GM18502 (cell line): ENCODE data around the gene DNAH6.
"Not testable (repeated sequence)": the region's sequence is repeated elsewhere in the genome, so short reads cannot be mapped to it uniquely, and the experiment has no call there.

ENCODE experiments used
- ATAC-seq: cut with Tn5 transposase; IDR thresholded peaks from one replicate; pipeline ENCODE4 v1.9.1; 2021; ENCODE audit warnings: mild to moderate bottlenecking; ENCODE audit not compliant: unreplicated experiment, poor library complexity

Gene DNAH6

GRCh38 chr2:84496386-84496785 lies 19.9 kb upstream of the DNAH6 start:
- no peak for ATAC-seq

GRCh38 chr2:84497285-84497684 lies 19.0 kb upstream of the DNAH6 start:
- no peak for ATAC-seq

DNA sequence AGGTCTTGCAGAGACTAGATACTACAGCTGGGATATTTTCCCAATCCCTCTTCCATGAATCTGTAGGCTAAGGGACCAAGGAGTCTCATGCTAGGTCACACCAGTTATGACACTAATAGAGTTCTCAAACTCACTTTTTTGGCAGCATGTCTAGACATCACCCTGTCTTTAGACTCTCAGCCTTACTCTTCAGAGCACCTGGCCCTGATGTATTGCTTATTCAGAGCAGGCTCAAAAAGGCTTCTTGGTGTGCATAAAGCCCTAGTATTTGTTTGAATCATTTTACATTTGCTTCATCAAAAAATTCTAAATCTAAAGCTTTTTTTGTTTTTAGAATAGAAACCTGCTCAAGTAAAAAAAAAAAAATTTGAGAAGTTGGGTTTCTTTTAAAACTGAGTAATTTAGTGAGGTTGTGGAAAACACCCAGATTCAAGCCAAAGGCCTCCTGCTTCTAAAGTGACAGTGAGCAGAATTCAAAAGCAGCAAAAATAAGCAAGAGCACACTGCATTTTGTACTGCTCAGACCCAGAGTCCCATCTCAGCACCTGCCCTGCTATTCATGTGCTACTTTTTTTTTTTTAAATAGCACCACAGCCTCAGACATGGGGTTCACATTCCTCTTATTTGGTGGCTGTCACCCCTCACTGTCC lies 18.0 kb upstream of the DNAH6 start:
- no peak for ATAC-seq

- not testable (repeated sequence) for ATAC-seq
Observed at GRCh38 chr2:84511024-84511423, 5.3 kb upstream of the DNAH6 start.

GRCh38 chr2:84515788-84516187 lies 510 bp upstream of the DNAH6 start:
- no peak for ATAC-seq

DNA sequence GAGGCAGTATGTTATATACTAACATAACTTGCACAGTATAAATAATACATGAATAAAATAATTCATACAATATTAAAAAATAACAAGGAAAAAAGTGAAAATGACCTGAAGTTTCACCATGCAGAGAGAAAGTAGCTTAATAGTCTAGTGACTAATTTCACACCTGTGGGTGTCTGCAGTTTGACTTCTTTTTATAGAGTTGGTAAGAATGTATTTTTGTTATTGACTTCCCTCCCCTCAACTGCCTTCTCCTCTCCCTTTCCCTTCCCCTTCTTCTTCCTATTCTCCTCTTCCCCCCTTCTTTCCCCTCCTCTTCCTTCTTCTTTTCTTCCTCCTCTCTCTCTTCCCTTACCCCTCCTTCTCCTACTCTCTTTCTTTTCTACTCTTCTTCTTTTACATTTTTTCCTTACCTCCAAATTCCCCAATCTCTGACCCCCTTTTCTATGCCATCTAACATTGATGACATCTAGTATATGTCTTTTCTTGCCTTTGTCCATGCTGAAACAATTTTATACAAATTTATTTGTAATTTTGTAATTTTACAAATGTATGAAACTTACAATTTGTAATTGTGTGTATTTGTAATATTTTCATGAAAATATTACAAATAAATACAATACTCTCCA lies 3.1 kb downstream of the DNAH6 start:
- no peak for ATAC-seq

DNA sequence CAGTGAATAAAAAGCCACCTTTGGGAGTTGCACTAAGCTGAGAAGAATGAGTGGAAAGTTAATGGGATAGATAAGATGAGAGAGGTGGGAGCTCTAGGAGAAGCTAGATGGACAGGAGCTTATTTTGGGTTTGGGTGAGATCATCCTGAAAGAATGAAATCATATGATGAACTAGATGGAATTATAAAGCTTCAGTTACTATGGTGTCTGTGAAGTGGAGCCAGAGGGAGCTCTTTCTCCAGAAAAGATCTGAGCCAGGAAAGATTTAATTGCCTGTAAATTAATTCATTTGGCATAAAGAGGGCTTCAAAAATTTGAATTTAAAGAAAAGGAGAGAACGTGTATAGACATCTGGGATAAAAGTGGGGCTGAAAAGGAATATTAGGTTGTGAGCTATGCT lies 10.3 kb downstream of the DNAH6 start:
- ATAC-seq, result no peak

DNA sequence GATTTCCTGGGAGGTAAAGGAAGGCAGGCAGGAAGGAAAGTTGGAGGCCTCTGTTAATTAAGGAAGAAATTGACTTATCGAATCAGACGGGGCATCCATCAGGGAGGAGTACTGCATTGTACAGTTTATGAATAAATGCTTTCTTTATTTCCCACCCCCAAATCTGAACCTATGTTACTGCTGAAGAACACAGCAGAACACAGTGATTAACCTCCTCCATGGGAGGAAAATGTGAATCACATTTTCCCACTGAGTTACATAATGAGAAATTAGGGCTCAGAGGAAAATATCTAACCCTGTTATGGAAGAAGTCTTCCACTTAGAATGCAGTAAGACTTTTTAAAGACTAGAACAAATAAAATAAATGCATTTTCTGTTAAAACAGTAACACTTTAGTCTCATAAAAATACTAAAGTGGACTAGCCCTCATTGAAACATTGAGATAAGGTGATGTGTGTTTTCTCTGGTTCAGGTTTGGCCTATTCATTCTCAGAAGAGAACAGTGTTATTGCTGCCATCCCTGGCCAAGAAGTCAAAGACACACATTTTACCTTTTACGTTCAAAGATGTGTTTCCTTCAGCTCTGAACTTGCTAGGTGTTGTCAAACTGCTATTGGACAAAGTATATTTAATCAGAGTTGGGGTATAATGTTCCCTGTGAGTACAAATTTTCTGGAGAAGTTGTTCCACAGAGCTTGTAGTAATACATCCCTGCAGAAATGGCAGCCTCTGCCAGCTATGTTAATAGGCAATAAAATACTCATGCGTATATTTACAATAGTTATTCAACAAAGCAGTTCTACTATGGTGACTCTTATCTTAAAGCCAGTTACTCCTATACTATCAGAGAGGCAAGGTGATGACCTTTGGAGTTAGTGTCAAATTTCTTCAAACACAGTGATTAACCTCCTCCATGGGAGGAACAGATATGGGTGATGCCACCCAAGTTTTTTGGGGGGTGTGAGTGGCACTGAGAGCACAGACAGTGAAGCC lies 11.1 kb downstream of the DNAH6 start:
- no peak for ATAC-seq

DNA sequence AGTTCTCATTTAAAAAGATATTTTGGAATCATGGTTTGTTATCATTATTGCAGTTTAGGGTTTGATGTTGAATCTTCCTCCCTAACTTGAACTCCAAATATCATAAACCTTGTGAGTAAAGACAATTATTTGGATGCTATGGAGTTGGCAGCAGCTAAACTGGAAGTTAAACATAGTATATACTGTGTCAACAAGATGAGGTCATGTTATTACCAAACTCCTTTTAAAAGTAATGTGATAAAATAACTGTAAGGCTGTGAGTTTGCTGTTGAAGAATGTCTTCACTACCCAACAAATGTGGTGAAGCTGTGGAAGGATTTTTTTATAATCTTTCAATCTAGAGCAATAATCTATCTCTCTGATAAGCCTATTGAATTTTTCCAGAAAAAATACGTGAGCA lies 16.0 kb downstream of the DNAH6 start:
- ATAC-seq, result no peak

- ATAC-seq, result no peak
Observed at GRCh38 chr2:84534225-84534624, 17.9 kb downstream of the DNAH6 start.

DNA sequence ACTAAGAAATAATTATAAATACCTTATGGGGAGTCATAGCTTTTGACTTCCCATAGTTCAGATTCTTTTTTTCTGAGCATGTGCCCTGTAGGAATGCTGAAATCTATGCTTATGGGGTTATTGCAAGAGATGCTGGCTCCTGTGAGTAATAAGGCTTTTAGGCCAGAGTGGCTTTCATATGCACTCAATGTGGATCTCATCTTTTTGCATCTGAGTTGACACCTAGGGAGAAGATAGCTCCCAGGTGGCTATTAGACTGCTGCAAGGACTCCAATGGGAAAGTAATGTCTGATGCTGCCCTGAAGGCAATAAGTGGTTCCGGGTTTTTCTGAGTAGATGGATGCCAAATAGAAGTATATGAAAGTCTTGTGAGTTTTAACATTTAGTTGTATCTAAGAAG lies 21.0 kb downstream of the DNAH6 start:
- no peak for ATAC-seq

DNA sequence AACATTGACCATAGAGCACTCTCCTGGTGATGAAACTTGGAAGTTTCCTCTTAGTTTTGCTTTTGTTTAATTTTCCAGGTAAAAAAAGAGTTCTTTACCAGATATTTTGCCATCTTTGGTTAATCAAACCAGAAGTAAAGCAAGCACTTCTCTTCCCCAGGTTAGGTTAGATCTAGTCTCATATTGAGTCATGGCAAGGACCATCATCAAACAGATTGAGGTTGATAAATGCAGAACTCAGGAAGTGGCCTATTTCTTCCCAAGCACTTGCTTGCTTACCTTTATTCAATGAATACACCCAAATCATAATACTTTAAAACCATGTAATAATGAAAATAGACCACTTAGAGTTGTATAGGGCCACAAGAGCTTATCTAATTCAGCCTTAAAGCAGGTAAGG lies 23.4 kb downstream of the DNAH6 start:
- ATAC-seq, result no peak

DNA sequence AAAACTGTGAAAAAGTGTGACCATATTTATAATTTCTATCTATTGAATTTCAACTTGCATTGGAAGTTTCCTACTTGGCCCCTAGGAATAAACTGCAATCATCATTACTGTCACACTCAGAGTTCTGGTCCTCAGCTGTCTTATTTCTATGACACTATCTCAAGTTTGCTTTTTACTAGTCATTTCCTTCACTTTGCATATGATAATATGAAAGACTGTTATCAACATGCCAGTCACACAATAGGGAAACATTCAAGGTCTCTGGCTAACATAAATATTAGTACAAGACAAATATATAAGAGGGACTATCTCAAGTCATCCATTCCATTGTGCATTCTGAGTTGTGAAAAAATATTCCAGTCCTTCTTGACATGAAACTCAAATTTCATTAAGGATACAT lies 28.7 kb downstream of the DNAH6 start:
- ATAC-seq, result no peak

DNA sequence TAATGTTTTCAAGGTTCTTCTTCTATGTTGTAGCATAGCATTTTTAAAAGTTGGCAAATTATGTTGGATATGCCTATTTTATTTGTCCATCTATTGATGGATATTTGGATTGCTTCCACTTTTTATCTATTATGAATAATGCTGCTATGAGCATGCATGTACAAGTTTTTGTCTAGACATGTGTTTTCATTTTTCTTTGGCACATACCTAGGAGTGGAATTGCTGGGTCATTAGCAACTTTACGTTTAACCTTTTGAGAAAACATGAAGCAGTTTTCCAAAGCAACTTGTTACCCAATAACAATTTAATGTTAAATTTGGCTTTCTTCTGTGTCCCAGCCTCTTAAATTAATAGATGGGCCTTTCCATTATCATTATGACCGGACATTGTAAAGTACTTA lies 30.3 kb downstream of the DNAH6 start:
- no peak for ATAC-seq

- no peak for ATAC-seq
Observed at GRCh38 chr2:84548303-84548702, 32.0 kb downstream of the DNAH6 start.

GRCh38 chr2:84550916-84551315 lies 34.6 kb downstream of the DNAH6 start:
- ATAC-seq, result no peak

- ATAC-seq, result not testable (repeated sequence)
Observed at GRCh38 chr2:84551526-84551925, 35.2 kb downstream of the DNAH6 start.

- peak; percentile 69 for ATAC-seq
Observed at GRCh38 chr2:84556190-84556589, 39.9 kb downstream of the DNAH6 start.

GRCh38 chr2:84559838-84560237 lies 43.5 kb downstream of the DNAH6 start:
- no peak for ATAC-seq

- no peak for ATAC-seq
Observed at GRCh38 chr2:84579661-84580060, 63.4 kb downstream of the DNAH6 start.

DNA sequence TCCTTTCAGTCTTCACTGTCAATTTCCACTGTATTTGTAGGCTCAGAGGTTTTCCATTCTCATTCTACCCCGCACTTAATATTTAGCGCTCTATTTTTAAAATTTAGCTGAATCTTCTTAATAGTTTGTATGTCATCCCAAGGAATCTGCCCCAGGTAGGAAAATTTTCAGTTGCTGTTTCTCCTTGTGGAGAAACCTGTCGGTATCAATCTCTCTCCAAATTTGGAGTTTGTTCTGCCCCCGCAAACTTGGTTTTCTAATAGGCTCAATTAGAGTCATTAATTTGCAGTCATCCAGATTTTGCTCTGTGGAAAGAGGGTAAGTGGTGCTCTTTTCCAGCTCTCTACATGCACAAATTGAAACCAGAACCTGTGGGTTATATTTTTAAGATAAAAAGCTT lies 87.6 kb downstream of the DNAH6 start:
- ATAC-seq, result no peak
